Astrocyte of the spinal cord (primary cell): ENCODE results near the gene CLCNKB.
"Not testable (repeated sequence)": the region's sequence is repeated elsewhere in the genome, so short reads cannot be mapped to it uniquely, and the experiment has no call there.

Experiments used
- DNase-seq: peaks from one replicate; pipeline ENCODE4 v3.0.0; 2011; ENCODE audit warnings: low read depth, low spot score
- H3K4me3 ChIP-seq: 2 replicates; pipeline ENCODE4 v1.5.1; 2011; ENCODE audit warnings: low read depth, mild to moderate bottlenecking, low read length, moderate library complexity
- CTCF ChIP-seq: IDR thresholded peaks from 2 replicates; pipeline ENCODE4 v1.5.1; 2012; ENCODE audit warnings: low read depth, mild to moderate bottlenecking, low read length, inconsistent platforms
- in situ Hi-C: cut with HindIII; loops from 2 replicates; pipeline ENCODE4 v1.10.0; 2017; ENCODE audit warnings: low sequenced_read_pairs

Gene CLCNKB

GRCh38 chr1:16032388-16033102 is 11.0 kb upstream of the CLCNKB start:
- peak; percentile 85 for DNase-seq
- H3K4me3 ChIP-seq, result no peak overlapping the region
- peak; percentile 99 for TF ChIP-seq CTCF
- in situ Hi-C loops, result no loop called here

GRCh38 chr1:16033103-16033632 is 10.4 kb upstream of the CLCNKB start:
- H3K4me3 ChIP-seq, DNase-seq, in situ Hi-C loops: not testable (repeated sequence)

- in situ Hi-C loops, H3K4me3 ChIP-seq, DNase-seq: not testable (repeated sequence)
Observed at GRCh38 chr1:16036461-16036860, 7.1 kb upstream of the CLCNKB start.

- TF ChIP-seq CTCF, result no peak
- H3K4me3 ChIP-seq, result no peak overlapping the region
- in situ Hi-C loops, result no loop called here
- DNase-seq, result no peak
Observed at GRCh38 chr1:16038620-16038912, 5.0 kb upstream of the CLCNKB start.

GRCh38 chr1:16039871-16040270 is 3.7 kb upstream of the CLCNKB start:
- DNase-seq, H3K4me3 ChIP-seq, in situ Hi-C loops: not testable (repeated sequence)

- no peak overlapping the region for H3K4me3 ChIP-seq
- in situ Hi-C loops, result no loop called here
- TF ChIP-seq CTCF, result no peak
- DNase-seq, result no peak
Observed at GRCh38 chr1:16041200-16041599, 2.4 kb upstream of the CLCNKB start.

- TF ChIP-seq CTCF, result peak; percentile 35
- in situ Hi-C loops, result no loop called here
- DNase-seq, result no peak
- H3K4me3 ChIP-seq, result no peak overlapping the region
Observed at GRCh38 chr1:16042096-16042495, 1.5 kb upstream of the CLCNKB start.

- in situ Hi-C loops, DNase-seq, H3K4me3 ChIP-seq: not testable (repeated sequence)
Observed at GRCh38 chr1:16042654-16043053, 928 bp upstream of the CLCNKB start.

GRCh38 chr1:16043950-16044349 is 368 bp downstream of the CLCNKB start:
- DNase-seq, result no peak

More at GRCh38 chr1:16043950-16044349, 368 bp downstream of the CLCNKB start:
- TF ChIP-seq CTCF, result no peak
- in situ Hi-C loops, result no loop called here
- H3K4me3 ChIP-seq, result no peak overlapping the region
